Jurkat, Clone E6-1 (cell line): ENCODE measurements around the gene CTSV.
"Not testable (repeated sequence)": the region's sequence is repeated elsewhere in the genome, so short reads cannot be mapped to it uniquely, and the experiment has no call there.

Experiments used
- DNase-seq: peaks from one replicate; pipeline ENCODE4 v3.0.0-alpha.2; 2011; ENCODE audit warnings: low read depth, low spot score
- H3K4me3 ChIP-seq: 2 replicates; pipeline ENCODE4 v1.5.1; 2011; ENCODE audit warnings: mild to moderate bottlenecking, low read length, control low read depth, moderate library complexity

Gene CTSV

DNA sequence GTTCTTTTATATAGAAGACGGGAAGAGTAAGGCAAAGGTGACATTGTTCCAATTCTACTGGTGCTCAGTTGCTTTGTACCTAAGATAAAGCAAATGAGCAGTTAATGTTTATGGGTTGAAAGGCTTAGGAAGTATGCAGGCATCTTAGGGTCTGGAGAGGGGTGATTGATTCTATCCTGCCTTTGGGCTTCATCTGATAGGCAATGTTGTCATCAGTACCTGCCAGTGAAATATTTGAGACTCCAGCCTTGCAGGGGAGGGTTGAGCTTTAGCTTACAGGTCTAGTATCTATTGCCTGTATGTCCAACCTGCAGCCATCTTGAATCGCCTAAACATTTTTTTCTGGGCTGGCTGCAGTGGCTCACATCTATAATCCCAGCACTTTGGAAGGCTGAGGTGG lies 13.8 kb upstream of the CTSV start:
- H3K4me3 ChIP-seq, result no peak overlapping the region
- DNase-seq, result no peak

DNA sequence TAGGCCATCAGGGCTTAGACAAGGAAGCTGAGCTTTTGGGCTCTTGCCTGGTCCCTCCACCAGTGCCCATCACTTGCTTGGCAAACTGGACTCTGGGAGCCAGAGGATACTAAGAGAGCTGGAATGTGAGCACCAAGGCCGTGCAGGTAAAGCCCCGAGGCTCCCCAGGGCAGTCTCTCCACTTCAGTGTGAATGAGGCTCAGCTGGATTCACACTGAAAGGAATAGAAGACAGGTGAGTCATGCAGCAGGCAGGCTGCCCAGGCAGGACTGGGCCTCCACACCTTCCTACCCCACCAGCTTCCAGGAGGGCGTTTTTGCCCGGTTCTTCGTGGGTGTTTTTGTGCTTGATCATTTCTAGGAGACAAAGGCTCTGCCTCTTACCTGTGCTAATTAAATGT lies 7.3 kb upstream of the CTSV start:
- DNase-seq, result no peak
- H3K4me3 ChIP-seq, result no peak overlapping the region

DNA sequence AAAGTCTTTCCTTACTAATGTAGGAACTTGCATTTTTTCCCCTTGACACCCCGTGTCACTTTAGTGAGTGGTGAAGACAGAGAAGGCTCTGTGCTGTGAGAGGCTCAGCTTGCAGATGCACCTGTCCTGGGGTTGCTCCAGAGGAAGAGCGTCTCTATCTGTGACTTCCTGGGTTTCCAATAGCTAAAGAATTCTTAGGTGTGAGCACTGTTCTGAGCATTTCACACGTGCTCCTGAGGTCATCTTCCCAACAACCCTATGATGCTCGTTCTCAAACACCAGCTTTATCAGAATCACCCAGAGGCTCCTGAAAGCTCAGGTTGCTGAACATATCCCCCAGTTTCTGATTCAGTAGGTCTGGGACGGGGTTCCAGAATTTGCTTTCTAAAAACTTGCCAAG lies 6.4 kb upstream of the CTSV start:
- no peak overlapping the region for H3K4me3 ChIP-seq
- no peak for DNase-seq

DNA sequence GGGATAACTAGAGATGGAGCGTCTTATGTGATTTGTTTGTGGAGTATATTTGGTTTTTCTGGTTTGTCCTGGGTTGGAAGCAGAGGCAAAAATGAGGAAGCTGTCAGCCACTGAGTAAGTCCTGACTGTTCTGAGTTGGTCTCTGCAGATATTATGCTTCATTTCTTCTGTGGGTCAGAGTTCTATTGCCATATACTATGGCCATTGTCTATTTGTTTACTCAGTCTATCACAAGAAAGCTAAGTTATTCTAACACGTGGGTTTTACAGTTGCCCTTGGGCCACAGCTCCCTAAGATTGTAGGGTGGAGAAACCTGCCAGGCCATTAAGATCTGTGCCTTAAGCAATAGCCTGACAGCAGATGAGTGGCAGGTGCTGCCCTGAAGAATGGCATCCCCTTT lies 3.0 kb upstream of the CTSV start:
- H3K4me3 ChIP-seq, result no peak overlapping the region
- DNase-seq, result no peak

DNA sequence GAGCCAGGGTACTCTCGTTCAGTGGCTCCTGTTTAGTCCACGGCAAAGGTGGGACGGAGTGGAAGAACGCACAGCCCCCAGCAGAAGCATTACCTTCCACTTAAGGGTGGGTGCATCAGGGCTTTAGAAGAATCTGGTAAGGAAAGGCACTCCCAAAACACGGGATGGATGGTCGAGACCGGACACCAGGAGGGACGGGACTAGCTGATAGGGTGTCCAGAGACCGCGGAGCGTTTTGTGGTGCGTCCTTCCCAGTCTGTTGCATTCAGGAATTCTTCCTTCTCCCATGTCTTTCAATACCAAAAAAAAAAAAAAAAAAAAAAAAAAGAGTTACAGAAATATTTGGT lies 545 bp upstream of the CTSV start:
- H3K4me3 ChIP-seq, result peak overlapping the region; percentile 52
- no peak for DNase-seq

DNA sequence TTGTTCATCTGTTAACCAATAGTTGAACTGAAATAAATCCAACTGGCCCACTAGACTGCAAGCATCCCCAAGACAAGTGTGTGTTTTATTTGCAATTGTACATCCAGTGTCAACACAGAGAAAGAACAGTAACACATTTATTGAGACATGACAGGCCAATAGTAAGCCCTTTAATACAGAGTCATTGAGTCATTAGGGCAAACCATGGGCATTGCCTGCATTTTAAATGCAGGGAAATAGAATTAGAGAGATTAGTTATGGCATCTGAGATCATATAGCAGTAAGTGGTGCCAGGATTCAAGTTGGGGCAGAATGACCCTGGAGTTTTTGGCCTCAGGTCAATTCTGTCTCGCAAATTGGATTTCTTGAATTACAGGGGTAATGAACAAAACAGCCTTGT lies 15.4 kb downstream of the CTSV start:
- not testable (repeated sequence) for DNase-seq, H3K4me3 ChIP-seq

DNA sequence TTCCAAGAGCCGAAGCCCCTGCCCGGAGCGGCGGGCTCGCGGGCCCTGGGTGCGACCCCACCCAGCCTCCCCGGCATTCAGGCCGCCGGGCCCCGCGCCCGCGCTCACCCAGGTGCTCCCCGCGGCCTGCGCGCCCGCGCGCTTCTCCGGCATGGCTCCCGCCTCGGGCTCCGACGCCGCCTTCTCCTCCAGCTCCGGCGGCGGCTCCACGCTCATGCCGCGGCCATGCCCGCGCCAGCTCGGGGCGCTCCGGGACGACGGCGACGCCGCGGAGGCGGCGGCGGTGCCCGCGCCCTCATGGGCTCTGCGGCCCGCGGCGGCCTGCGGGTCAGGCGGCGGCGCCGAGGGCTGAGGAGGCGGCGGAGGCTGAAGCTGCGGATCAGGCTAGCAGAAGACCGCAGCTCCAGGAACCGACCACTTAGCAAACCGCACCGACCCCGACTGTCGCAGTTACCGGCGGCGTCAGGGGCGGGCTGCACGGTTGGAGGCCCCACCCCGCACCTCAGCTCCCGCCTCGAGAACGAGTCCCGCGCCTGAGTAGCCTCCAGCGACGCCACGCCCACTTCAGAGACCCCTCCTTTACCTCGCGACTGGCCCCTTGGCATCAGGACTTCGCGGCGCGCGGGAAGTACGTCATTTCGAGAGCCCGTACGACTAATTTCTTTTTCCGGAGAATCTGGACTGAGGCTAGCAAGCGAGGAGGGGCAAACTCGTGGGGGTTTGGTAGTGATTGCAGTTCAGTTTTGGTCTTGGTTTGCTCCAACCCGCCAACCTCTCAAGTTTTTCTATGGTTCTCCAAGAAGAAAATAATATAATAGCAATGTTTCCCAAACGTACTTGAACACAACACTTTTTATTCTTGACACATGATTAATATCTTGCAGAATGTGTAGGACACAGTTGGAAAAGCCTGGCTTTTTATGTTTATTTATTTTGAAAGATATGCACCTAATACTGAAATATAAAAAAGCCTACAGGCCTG lies 25.5 kb downstream of the CTSV start:
- peak; percentile 65 for DNase-seq
- H3K4me3 ChIP-seq, result peak overlapping the region; percentile 57

DNA sequence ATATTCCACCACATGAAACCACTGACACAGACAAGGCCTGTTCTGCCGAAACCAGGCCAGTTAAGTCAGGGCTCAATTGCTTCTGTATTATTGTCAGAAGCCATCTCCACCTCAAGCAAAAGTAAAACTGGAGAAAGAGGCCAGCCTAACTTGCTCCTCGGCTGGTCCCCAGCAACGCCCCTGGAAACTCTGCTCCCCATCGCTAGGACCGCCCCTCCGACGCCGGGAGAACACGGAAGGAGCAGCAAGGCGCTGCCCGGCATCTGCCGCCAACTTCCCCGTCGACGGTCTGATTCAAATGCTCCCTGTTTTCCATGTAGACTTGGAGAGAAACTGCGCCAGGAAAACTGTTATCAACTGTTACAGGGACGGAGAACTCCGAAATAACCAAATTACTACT lies 26.3 kb downstream of the CTSV start:
- H3K4me3 ChIP-seq, result peak overlapping the region; percentile 54
- not testable (repeated sequence) for DNase-seq

DNA sequence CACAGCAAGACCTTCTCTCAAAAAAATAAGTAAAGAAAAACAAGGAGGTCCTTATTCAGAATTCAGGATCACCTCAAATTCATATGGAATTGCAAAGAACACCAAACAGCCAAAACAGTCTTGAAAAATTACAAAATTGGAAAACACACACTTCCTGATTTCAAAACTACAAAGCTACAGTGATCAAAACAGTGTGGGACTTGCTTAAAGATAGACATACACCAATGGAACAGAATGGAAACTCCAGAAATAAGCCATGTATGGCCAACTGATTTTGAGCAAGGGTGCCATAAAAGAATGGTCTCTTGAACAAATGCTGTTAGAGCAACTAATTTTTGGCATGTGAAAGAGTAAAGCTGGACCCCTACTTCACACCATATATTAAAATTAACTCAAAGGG lies 36.7 kb downstream of the CTSV start:
- DNase-seq, H3K4me3 ChIP-seq: not testable (repeated sequence)

DNA sequence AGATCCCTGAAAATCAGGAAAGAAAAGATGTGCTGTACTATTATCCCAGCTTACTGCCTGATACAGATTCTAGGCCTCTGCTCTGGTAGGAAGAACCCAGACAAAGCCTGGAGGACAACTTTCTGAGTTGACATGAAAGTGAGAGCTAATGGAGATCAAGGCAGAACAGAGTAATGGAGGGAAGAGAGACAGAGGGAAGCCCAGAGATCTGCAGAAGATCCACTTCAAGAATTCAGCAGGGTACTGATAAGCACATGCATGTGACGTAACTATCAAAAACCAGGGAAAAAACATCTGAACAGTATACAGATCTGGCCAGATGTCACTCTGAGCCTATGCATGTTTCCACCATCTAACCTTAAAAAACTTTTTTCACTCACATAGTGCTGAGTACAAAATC lies 37.6 kb downstream of the CTSV start:
- H3K4me3 ChIP-seq, DNase-seq: not testable (repeated sequence)

DNA sequence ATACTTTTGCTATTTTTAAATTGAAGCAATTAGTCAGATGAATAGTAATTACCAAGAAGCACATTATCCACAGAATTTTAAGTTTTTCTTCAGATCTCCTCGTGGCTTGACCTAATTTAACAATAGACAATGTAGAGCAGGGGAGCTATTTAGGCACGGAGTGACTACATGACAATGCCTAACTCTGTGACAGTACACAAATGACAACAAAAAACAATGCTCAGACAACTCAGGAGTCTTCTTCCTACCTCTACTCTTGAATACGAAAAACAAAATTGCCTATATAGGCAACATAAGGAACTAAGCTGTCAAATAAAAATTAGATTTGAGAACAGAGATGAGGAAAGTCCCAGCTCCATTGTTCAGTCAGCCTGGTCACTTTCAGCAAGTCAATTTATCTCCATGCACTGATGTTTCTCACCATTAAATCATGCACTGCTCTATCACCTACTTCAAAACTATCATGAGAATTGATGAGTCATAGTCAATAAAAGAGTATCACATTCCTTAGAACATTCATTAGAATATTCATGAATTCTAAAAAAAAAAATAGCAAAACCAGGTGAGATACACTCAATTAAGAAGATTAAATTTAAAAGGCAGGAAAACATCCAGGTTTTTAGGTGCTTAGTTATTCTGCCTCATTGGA lies 38.7 kb downstream of the CTSV start:
- not testable (repeated sequence) for DNase-seq, H3K4me3 ChIP-seq

DNA sequence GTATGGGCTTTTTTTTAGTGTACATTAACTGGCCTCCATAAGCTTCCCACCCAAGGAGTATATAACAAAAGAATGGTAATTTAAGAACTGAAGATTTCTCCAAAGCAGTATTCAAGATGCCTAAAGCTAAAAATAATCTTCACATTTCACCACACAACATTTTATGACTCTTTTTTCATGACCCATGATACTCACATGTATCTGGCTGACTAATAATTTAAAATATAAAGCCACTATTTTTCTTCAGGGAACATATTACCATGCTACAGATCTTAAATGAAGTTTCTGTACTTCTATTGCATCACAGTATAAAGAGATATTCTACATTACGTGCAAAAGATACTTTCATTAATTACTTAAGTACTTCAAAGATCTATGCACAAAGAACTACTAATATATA lies 39.2 kb downstream of the CTSV start:
- H3K4me3 ChIP-seq, DNase-seq: not testable (repeated sequence)

DNA sequence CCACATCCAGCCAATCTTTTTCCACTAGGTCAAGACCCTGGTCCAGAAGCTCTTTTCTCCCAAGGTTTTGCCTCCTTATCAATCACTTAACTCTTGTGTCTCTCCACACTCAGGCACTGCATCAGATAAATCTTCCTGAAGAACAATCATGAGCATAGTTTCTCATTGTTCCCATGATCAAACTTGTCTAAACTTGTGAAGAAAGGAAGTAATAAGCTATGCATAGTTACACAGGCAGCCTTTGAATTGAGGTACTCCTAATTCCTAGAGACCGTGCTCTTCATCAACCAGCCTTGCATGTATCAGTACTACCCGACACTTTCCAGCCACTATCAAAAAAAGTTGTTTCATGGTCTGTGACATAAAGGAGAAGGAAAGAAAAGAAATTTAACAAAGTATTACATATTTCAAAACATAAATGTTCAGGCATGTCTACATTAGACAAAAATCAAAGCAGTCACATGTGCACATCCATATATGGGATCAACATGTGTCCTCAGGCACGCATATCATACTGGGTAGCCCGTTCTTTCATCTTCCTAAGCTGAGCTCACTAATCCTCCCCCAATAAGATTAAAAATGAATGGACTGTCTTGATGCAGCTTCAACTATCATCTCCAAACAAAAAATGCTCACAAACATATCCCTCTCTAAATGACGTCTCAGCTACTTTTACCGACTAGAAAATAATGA lies 41.8 kb downstream of the CTSV start:
- not testable (repeated sequence) for H3K4me3 ChIP-seq, DNase-seq

DNA sequence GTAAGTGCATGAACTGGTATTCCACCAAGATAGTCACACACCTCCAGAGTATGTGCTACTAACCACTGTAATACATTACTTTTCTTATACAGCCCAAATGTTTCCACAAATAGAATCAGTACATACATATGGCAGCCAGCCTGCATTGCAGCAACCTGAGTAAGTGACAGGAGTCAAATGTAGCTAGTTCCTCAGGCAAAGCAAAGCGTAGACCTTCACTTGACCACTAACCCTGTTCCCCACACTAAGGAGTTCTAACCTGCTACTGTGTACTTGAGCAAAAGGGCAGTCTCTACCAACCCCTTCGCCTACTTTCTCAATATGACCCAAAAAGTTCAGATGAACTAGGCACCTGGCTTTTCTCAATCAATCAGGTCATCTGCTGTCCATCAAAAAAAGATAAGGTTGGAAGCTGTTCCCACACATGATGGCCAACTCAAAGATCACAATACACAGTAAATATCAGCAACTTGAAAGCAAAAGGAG lies 44.4 kb downstream of the CTSV start:
- DNase-seq, H3K4me3 ChIP-seq: not testable (repeated sequence)

DNA sequence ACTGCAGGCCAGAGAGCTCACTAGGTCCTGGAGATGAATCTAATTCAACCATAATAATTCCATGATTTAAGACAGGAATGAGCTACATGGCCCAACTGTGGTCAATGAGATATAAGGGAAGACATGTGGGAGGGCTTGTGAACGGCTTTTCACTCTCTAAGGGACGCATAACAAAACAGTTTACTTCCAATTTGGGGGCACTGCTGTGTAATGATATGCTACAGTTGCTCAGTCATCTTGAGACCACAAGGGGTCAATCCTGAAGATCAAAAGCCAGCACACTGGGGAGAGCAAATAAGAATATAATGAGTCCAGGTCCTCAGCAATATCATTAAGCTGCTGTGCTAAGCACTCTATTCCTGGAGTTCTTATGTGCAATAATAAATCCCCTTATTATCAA lies 46.6 kb downstream of the CTSV start:
- H3K4me3 ChIP-seq, DNase-seq: not testable (repeated sequence)

DNA sequence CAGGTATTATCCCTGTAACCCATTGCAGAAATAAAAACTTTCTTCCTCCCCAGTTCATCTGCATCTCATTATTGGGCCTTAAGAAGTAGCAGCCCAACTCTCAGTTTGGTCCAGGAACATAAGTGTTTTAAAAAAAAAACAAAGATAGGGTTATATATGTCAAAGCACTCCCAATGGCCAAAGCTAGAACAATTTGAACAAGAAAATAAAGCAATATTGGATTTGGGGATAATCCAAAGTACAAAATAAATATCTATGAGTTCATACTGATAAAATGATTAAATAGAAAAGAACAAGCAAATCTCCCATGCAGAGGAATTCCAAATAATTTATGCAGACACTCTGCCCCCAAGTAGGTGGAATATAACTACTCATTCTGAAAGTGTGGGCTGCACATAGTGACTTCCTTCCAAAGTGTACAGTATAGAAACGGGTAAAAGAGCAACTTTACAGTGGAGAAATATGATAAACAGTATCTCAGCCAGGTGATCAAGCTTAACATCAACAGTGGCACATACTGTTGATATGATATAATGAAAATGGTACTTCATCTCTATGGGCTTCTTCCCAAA lies 49.1 kb downstream of the CTSV start:
- DNase-seq, H3K4me3 ChIP-seq: not testable (repeated sequence)

DNA sequence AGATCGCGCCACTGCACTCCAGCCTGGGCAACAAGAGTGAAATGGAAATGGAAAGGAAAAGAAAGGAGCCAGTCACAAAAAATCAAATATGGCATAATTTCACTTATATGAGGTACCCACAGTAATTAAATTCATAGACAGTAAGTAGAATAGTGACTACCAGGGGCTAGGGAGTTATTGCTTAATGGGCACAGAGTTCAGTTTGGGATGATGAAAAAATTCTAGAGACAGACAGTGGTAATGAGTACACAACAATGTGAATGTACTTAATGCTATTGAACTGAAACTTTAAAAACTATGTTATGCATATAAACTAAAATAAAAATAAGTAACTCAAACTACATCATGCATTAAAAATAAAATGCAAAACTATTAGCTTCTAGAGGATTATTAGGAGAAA lies 54.1 kb downstream of the CTSV start:
- not testable (repeated sequence) for H3K4me3 ChIP-seq, DNase-seq

DNA sequence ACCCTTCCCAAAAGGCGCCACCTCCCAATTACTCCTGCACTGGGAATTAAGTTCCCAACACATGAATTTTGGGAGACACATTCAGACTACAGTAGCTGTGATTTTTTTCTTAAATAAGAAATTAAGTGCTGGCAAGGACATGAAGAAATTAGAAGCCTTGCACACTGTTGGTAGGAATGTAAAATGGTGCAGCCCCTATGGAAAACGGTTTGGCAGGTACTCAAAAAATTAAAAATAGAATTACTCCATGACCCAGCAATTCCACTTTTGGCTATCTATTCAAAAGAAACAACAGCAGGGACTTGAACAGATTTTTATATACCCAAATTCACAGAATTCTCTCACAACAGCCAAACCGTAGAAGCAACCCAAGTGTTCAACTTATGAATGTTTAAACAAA lies 54.8 kb downstream of the CTSV start:
- not testable (repeated sequence) for H3K4me3 ChIP-seq, DNase-seq

DNA sequence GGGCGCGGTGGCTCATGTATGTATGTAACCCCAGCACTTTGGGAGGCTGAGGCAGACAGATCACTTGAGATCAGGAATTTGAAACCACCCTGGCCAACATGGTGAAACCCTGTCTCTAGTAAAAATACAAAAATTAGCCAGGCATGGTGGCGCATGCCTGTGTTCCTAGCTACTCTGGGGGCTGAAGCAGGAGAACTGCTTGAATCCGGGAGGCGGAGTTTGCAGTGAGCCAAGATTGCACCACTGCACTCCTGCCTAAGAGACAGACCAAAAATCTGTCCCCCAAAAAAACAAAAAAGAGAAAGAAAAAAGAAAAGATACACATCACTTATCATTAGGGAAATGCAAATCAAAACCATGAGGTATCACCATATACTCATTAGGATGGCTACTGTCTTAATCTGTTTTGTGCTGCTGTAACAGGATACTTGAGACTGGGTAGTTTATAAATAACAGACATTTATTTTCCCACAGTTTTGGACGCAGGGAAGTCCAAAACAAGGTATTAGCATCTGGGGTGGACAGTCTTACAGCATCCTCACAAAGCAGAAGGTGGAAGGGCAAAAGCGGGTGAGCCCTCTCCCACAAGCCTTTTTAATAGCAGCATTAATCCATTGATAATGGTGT lies 55.3 kb downstream of the CTSV start:
- DNase-seq, H3K4me3 ChIP-seq: not testable (repeated sequence)
